Liver (tissue), 3 donors: ENCODE results near the gene PARN.
A peak's percentile ranks its signal among the peaks of the same experiment; 100 is the strongest.

Source experiments
- JUND ChIP-seq, 2 donors: IDR thresholded peaks; 2 replicates each; pipeline ENCODE4 v1.6.1; 2016; ENCODE audit warnings: antibody characterized with exemption in 2 of 2
- RXRA ChIP-seq, 2 donors: IDR thresholded peaks; 2 replicates each; pipeline ENCODE4 v1.6.1; 2017 to 2018; ENCODE audit warnings: antibody characterized with exemption in 2 of 2, mild to moderate bottlenecking in 1 of 2
- TF ChIP-seq, protein P1 (sequence below): IDR thresholded peaks from 2 replicates; pipeline ENCODE4 v1.6.1; 2016; ENCODE audit warnings: antibody characterized with exemption, mild to moderate bottlenecking
- TF ChIP-seq, protein P2 (sequence below): fragments of 150-350 bp; IDR thresholded peaks from 2 replicates; pipeline ENCODE4 v1.5.1; 2017; ENCODE audit warnings: improper control_type of control experiment, low read depth, low read length; ENCODE audit not compliant: missing input control
- TF ChIP-seq, protein P3 (sequence below): IDR thresholded peaks from 2 replicates; pipeline ENCODE4 v1.6.1; 2016; ENCODE audit warnings: antibody characterized with exemption
- donor health status: healthy.
- donor health status: healthy.

DNA sequence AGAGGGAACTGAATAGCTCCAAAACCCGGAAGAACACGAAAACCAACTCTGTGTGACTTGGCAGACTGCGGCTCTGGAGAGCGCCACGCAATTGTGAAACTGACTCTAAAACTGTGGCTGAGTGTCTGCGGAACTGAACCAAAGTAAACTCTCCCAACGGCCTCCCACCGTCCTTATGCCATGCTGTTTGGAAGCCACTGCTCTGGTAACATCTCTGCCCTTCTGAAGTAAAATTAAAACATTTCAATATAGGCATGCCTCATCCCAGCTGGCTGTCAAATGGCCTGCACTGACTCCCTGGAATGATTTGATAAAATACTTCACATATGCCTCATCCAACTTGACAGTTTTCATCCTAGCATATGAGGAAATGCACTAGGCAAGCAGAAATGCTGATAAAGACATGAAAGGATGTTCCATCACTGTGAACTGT is 70.2 kb downstream of the PARN start:
- TF ChIP-seq, protein P1, sequence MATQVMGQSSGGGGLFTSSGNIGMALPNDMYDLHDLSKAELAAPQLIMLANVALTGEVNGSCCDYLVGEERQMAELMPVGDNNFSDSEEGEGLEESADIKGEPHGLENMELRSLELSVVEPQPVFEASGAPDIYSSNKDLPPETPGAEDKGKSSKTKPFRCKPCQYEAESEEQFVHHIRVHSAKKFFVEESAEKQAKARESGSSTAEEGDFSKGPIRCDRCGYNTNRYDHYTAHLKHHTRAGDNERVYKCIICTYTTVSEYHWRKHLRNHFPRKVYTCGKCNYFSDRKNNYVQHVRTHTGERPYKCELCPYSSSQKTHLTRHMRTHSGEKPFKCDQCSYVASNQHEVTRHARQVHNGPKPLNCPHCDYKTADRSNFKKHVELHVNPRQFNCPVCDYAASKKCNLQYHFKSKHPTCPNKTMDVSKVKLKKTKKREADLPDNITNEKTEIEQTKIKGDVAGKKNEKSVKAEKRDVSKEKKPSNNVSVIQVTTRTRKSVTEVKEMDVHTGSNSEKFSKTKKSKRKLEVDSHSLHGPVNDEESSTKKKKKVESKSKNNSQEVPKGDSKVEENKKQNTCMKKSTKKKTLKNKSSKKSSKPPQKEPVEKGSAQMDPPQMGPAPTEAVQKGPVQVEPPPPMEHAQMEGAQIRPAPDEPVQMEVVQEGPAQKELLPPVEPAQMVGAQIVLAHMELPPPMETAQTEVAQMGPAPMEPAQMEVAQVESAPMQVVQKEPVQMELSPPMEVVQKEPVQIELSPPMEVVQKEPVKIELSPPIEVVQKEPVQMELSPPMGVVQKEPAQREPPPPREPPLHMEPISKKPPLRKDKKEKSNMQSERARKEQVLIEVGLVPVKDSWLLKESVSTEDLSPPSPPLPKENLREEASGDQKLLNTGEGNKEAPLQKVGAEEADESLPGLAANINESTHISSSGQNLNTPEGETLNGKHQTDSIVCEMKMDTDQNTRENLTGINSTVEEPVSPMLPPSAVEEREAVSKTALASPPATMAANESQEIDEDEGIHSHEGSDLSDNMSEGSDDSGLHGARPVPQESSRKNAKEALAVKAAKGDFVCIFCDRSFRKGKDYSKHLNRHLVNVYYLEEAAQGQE: peak; percentile 57
- TF ChIP-seq, protein P2, sequence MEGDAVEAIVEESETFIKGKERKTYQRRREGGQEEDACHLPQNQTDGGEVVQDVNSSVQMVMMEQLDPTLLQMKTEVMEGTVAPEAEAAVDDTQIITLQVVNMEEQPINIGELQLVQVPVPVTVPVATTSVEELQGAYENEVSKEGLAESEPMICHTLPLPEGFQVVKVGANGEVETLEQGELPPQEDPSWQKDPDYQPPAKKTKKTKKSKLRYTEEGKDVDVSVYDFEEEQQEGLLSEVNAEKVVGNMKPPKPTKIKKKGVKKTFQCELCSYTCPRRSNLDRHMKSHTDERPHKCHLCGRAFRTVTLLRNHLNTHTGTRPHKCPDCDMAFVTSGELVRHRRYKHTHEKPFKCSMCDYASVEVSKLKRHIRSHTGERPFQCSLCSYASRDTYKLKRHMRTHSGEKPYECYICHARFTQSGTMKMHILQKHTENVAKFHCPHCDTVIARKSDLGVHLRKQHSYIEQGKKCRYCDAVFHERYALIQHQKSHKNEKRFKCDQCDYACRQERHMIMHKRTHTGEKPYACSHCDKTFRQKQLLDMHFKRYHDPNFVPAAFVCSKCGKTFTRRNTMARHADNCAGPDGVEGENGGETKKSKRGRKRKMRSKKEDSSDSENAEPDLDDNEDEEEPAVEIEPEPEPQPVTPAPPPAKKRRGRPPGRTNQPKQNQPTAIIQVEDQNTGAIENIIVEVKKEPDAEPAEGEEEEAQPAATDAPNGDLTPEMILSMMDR: no peak
- TF ChIP-seq RXRA (IDR thresholded peaks at IDR 0.05): peak; percentile 86
- TF ChIP-seq, protein P3, sequence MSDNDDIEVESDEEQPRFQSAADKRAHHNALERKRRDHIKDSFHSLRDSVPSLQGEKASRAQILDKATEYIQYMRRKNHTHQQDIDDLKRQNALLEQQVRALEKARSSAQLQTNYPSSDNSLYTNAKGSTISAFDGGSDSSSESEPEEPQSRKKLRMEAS: peak; percentile 84
- TF ChIP-seq JUND (IDR thresholded peaks at IDR 0.05): peak in 1 of 2 donors; percentile 58
